ENCODE measurements around the gene NHLRC2.
"Not testable (repeated sequence)": the region's sequence is repeated elsewhere in the genome, so short reads cannot be mapped to it uniquely, and the experiment has no call there.

Gene NHLRC2

GRCh38 chr10:113941140-113941539 lies 86.7 kb downstream of the NHLRC2 start:
- Histone ChIP-seq H3K4me3 (ENCODE audit: low read depth, low read length) (no peak overlapping the region), H3K27me3 (ENCODE audit: control insufficient read depth, insufficient read depth, low read length) (no peaks in the 10 kb centered on the region), H3K9me3 (ENCODE audit: control insufficient read depth, insufficient read depth, low read length) (no peaks in the 10 kb centered on the region), H3K9ac (ENCODE audit: low read depth, low read length) (no peak overlapping the region), H3K36me3 (ENCODE audit: control insufficient read depth, insufficient read depth, low read length) (no peaks in the 10 kb centered on the region), H3K4me1 (ENCODE audit: control insufficient read depth, insufficient read depth, low read length) (no peaks in the 10 kb centered on the region), H3K27ac (ENCODE audit: low read depth, low read length) (no peak overlapping the region)

- H3K36me3 ChIP-seq (ENCODE audit: control insufficient read depth, insufficient read depth, low read length); H3K9me3 ChIP-seq (ENCODE audit: control insufficient read depth, insufficient read depth, low read length); H3K27me3 ChIP-seq (ENCODE audit: control insufficient read depth, insufficient read depth, low read length); H3K4me1 ChIP-seq (ENCODE audit: control insufficient read depth, insufficient read depth, low read length); H3K4me3 ChIP-seq (ENCODE audit: low read depth, low read length); H3K27ac ChIP-seq (ENCODE audit: low read depth, low read length); H3K9ac ChIP-seq (ENCODE audit: low read depth, low read length): not testable (repeated sequence)
Measured at GRCh38 chr10:113943196-113943595, 88.7 kb downstream of the NHLRC2 start.

GRCh38 chr10:113945075-113945686 lies 90.7 kb downstream of the NHLRC2 start:
- H3K36me3 ChIP-seq (ENCODE audit: control insufficient read depth, insufficient read depth, low read length), result no peaks in the 10 kb centered on the region
- no peak overlapping the region for H3K9ac ChIP-seq (ENCODE audit: low read depth, low read length)
- H3K9me3 ChIP-seq (ENCODE audit: control insufficient read depth, insufficient read depth, low read length), result no peaks in the 10 kb centered on the region
- no peaks in the 10 kb centered on the region for H3K27me3 ChIP-seq (ENCODE audit: control insufficient read depth, insufficient read depth, low read length)
- H3K27ac ChIP-seq (ENCODE audit: low read depth, low read length), result no peak overlapping the region
- no peaks in the 10 kb centered on the region for H3K4me1 ChIP-seq (ENCODE audit: control insufficient read depth, insufficient read depth, low read length)
- no peak overlapping the region for H3K4me3 ChIP-seq (ENCODE audit: low read depth, low read length)

DNA sequence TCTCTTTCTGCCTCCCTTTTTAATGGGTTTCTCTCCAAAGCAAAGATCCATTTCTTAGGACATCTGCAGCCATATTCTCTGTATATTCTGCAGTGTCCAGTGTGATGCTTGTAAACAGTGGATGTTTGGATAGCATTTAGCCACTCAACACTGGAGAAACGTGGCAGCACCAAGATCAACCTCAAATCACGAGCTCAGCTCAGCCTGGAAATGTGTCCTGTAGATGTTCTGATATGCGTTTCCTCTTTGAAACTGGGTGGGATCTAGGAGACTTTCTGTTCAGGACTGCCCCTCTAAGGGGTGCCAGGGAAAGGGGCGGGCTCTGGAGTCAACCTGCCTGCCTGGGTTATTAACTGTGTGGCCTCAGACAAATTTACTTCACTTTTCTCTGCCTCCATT lies 91.2 kb downstream of the NHLRC2 start:
- H3K9me3 ChIP-seq (ENCODE audit: control insufficient read depth, insufficient read depth, low read length), result no peaks in the 10 kb centered on the region
- H3K36me3 ChIP-seq (ENCODE audit: control insufficient read depth, insufficient read depth, low read length), result no peaks in the 10 kb centered on the region
- H3K4me1 ChIP-seq (ENCODE audit: control insufficient read depth, insufficient read depth, low read length), result no peaks in the 10 kb centered on the region
- H3K9ac ChIP-seq (ENCODE audit: low read depth, low read length), result no peak overlapping the region
- H3K4me3 ChIP-seq (ENCODE audit: low read depth, low read length), result no peak overlapping the region
- no peaks in the 10 kb centered on the region for H3K27me3 ChIP-seq (ENCODE audit: control insufficient read depth, insufficient read depth, low read length)
- no peak overlapping the region for H3K27ac ChIP-seq (ENCODE audit: low read depth, low read length)

GRCh38 chr10:113947184-113948041 lies 93.0 kb downstream of the NHLRC2 start:
- no peaks in the 10 kb centered on the region for H3K27me3 ChIP-seq (ENCODE audit: control insufficient read depth, insufficient read depth, low read length)
- H3K27ac ChIP-seq (ENCODE audit: low read depth, low read length), result no peak overlapping the region
- H3K9me3 ChIP-seq (ENCODE audit: control insufficient read depth, insufficient read depth, low read length), result no peaks in the 10 kb centered on the region
- no peak overlapping the region for H3K4me3 ChIP-seq (ENCODE audit: low read depth, low read length)
- no peak overlapping the region for H3K9ac ChIP-seq (ENCODE audit: low read depth, low read length)
- no peaks in the 10 kb centered on the region for H3K4me1 ChIP-seq (ENCODE audit: control insufficient read depth, insufficient read depth, low read length)
- H3K36me3 ChIP-seq (ENCODE audit: control insufficient read depth, insufficient read depth, low read length), result no peaks in the 10 kb centered on the region

DNA sequence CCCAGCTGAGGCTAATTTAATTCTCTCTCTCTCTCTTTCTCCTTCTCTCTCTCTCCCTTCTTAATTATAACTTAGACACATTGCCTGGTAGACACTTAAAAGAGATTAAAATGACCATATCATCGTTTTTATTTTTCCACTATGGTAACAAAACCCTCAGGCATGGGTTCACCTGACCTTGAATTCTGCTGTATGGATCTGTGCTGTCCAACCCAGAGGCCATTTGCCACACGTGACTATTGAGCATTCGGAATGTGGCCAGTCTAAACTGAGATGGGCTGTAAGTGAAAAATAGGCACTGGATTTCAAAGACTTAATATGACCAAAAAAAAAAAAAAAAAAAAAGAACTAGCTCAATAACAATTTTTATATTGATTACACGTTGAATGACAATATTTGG lies 93.6 kb downstream of the NHLRC2 start:
- H3K9me3 ChIP-seq (ENCODE audit: control insufficient read depth, insufficient read depth, low read length), result no peaks in the 10 kb centered on the region
- H3K27me3 ChIP-seq (ENCODE audit: control insufficient read depth, insufficient read depth, low read length), result no peaks in the 10 kb centered on the region
- H3K9ac ChIP-seq (ENCODE audit: low read depth, low read length), result no peak overlapping the region
- no peak overlapping the region for H3K4me3 ChIP-seq (ENCODE audit: low read depth, low read length)
- no peaks in the 10 kb centered on the region for H3K4me1 ChIP-seq (ENCODE audit: control insufficient read depth, insufficient read depth, low read length)
- H3K36me3 ChIP-seq (ENCODE audit: control insufficient read depth, insufficient read depth, low read length), result no peaks in the 10 kb centered on the region
- H3K27ac ChIP-seq (ENCODE audit: low read depth, low read length), result no peak overlapping the region

DNA sequence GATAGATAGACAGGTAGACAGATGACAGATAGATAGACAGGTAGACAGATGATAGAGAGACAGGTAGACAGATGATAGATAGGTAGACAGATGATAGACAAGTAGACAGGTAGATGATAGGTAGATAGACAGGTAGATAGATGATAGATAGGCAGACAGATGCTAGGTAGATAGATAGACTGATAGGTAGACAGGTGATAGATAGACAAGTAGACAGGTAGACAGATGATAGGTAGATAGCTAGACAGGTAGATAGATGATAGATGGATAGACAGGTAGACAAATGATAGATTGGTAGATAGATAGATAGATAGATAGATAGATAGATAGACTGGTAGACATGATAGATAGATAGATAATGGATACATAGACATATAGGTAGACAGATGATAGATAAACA lies 95.8 kb downstream of the NHLRC2 start:
- Histone ChIP-seq H3K27me3 (ENCODE audit: control insufficient read depth, insufficient read depth, low read length) (no peaks in the 10 kb centered on the region), H3K36me3 (ENCODE audit: control insufficient read depth, insufficient read depth, low read length) (no peaks in the 10 kb centered on the region), H3K27ac (ENCODE audit: low read depth, low read length) (no peak overlapping the region)

DNA sequence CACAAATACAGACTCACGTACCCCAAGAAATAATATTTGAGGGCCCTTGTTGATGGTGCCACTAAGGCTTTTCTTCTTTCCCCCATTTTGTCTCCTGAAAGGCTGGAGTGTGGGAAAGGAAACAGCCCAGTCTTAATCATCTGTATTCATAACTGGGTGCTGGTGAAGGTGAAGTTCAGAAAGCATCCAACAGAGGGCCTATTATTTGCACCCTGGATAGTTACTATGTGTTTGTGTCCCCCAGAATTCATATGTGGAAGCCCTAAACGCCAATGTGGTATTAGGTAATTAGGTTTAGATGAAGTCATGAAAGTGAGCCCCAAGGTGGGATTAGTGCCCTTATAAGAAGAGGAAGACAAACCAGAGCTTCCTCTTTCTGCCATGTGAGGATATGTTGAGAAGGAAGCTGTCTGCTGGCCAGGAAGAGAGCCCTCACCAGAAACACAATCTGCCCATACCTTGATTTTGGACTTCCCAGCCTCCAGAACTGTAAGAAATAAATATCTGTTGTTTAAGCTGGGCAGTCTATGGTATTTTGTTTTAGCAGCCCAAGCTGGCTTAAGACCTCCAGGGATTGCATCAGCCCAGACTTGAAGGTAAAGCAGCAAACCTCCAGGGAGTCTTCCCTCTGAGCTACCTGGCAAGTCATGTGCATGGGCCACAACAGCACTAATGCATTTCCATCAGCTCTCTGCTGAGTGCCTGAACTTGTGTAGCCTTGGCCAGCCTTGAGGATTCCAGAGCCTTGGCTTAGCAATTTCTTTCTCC lies 99.2 kb downstream of the NHLRC2 start:
- Histone ChIP-seq H3K27me3 (ENCODE audit: control insufficient read depth, insufficient read depth, low read length) (no peaks in the 10 kb centered on the region), H3K9ac (ENCODE audit: low read depth, low read length) (no peak overlapping the region), H3K27ac (ENCODE audit: low read depth, low read length) (no peak overlapping the region), H3K4me3 (ENCODE audit: low read depth, low read length) (no peak overlapping the region), H3K36me3 (ENCODE audit: control insufficient read depth, insufficient read depth, low read length) (no peaks in the 10 kb centered on the region), H3K9me3 (ENCODE audit: control insufficient read depth, insufficient read depth, low read length) (no peaks in the 10 kb centered on the region), H3K4me1 (ENCODE audit: control insufficient read depth, insufficient read depth, low read length) (no peaks in the 10 kb centered on the region)

More for the DNA sequence above, 95.8 kb downstream of the NHLRC2 start:
- H3K4me1 ChIP-seq (ENCODE audit: control insufficient read depth, insufficient read depth, low read length), result no peaks in the 10 kb centered on the region
- H3K9me3 ChIP-seq (ENCODE audit: control insufficient read depth, insufficient read depth, low read length), result no peaks in the 10 kb centered on the region
- H3K4me3 ChIP-seq (ENCODE audit: low read depth, low read length), result no peak overlapping the region
- H3K9ac ChIP-seq (ENCODE audit: low read depth, low read length), result no peak overlapping the region

- Histone ChIP-seq H3K27ac (ENCODE audit: low read depth, low read length) (no peak overlapping the region), H3K36me3 (ENCODE audit: control insufficient read depth, insufficient read depth, low read length) (no peaks in the 10 kb centered on the region), H3K27me3 (ENCODE audit: control insufficient read depth, insufficient read depth, low read length) (no peaks in the 10 kb centered on the region), H3K9me3 (ENCODE audit: control insufficient read depth, insufficient read depth, low read length) (no peaks in the 10 kb centered on the region), H3K9ac (ENCODE audit: low read depth, low read length) (no peak overlapping the region), H3K4me1 (ENCODE audit: control insufficient read depth, insufficient read depth, low read length) (no peaks in the 10 kb centered on the region), H3K4me3 (ENCODE audit: low read depth, low read length) (no peak overlapping the region)
Measured at GRCh38 chr10:113954409-113954808, 99.9 kb downstream of the NHLRC2 start.

DNA sequence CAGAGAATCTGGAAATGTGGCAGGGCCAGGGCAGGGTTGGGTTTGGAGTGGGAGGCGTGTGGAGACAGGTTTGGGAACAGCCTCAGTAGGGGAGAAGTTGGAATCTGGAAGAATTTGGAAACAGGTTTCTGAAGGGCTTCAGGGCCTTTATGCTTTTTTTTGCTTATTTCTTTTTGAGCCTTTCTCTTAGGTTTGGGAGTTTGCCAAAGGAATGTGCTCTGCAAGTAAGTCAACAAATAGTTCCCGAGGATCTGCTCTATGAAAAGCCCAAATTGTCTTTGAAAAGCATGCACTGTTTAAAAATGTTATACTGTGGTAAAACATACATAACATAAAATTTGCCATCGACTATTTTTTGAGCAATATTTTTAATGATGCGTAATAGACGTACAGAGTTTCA lies 102.6 kb downstream of the NHLRC2 start:
- no peaks in the 10 kb centered on the region for H3K36me3 ChIP-seq (ENCODE audit: control insufficient read depth, insufficient read depth, low read length)
- H3K9me3 ChIP-seq (ENCODE audit: control insufficient read depth, insufficient read depth, low read length), result no peaks in the 10 kb centered on the region
- no peaks in the 10 kb centered on the region for H3K27me3 ChIP-seq (ENCODE audit: control insufficient read depth, insufficient read depth, low read length)
- H3K9ac ChIP-seq (ENCODE audit: low read depth, low read length), result no peak overlapping the region
- no peak overlapping the region for H3K4me3 ChIP-seq (ENCODE audit: low read depth, low read length)
- no peak overlapping the region for H3K27ac ChIP-seq (ENCODE audit: low read depth, low read length)
- no peaks in the 10 kb centered on the region for H3K4me1 ChIP-seq (ENCODE audit: control insufficient read depth, insufficient read depth, low read length)
